Thyroid gland (tissue), 4 donors: ENCODE data around the gene SUGCT. TPM values are rescaled to one million over a fixed set of nuclear protein-coding genes. Genes with fewer than 3 reads are reported as not detected.

Experiments
- DNase-seq, 2 donors: peaks; one replicate each; pipeline ENCODE4 v3.0.0-alpha.2; 2019
- H3K27ac ChIP-seq, 3 donors: fragments of 200-600 bp; sonication (generic); 1 replicate in 2 of 3; 2 replicates in 1 of 3; pipeline ENCODE4 v1.5.1; 2016 to 2019; ENCODE audit warnings: mild to moderate bottlenecking in 1 of 3, moderate library complexity in 1 of 3
- H3K27me3 ChIP-seq: fragments of 200-600 bp; sonication (generic); one replicate; pipeline ENCODE4 v1.5.1; 2019
- H3K36me3 ChIP-seq, 2 donors: fragments of 200-600 bp; sonication (generic); one replicate each; pipeline ENCODE4 v1.5.1; 2016 to 2019
- H3K4me1 ChIP-seq, 2 donors: fragments of 200-600 bp; sonication (generic); one replicate each; pipeline ENCODE4 v1.5.1; 2017 to 2019
- H3K4me3 ChIP-seq, 3 donors: fragments of 200-600 bp; sonication (generic); replicated peaks in 1 of 3; 1 replicate in 2 of 3; 2 replicates in 1 of 3; pipeline ENCODE4 v1.5.1; 2016; ENCODE audit warnings: mild to moderate bottlenecking in 1 of 3
- H3K9me3 ChIP-seq: fragments of 200-600 bp; sonication (generic); one replicate; pipeline ENCODE4 v1.5.1; 2017
- CTCF ChIP-seq, 6 experiments: fragments of 200-600 bp in 3 of 6; fragments of 450-650 bp in 3 of 6; sonication (generic) in 3 of 6; IDR thresholded peaks; one replicate each; pipeline ENCODE4 v1.5.1; 2016 to 2019; ENCODE audit warnings: antibody characterized with exemption in 6 of 6, mild to moderate bottlenecking in 2 of 6, inconsistent platforms in 1 of 6, moderate library complexity in 1 of 6
- POLR2A ChIP-seq, 2 donors: fragments of 450-650 bp; IDR thresholded peaks; one replicate each; pipeline ENCODE4 v1.6.1; 2017; ENCODE audit warnings: antibody characterized with exemption in 2 of 2, mild to moderate bottlenecking in 2 of 2, moderate library complexity in 1 of 2
- WGBS, 2 donors: methylation state at CpG; one replicate each; pipeline ENCODE4 v1.1.5; 2017; 5-methylcytosine and 5-hydroxymethylcytosine counted together
- intact Hi-C: fragments of 100-400 bp; cut with DNase I; formaldehyde crosslinking; loops from one replicate; pipeline ENCODE4 v1.15.1; 2023
- total RNA-seq, 4 donors: library from RNA; depleted of rRNA; stranded (reverse); fragments of >200 nt; gene quantifications; one replicate each; pipeline ENCODE4 v1.2.3, GENCODE V29; 2016

SUGCT gene
- total RNA-seq, 4 donors from 2014 or later = 1.3 to 15.2 (median 3.2) TPM

GRCh38 chr7:40095695-40096327 is 39.0 kb upstream of the SUGCT start:
- TF ChIP-seq CTCF (IDR thresholded peaks at IDR 0.05) (no peak), POLR2A (IDR thresholded peaks at IDR 0.05) (no peak)
- H3K36me3 ChIP-seq = peaks cover 22 to 24% of the 10 kb centered on the region in 2 donors
- no peak overlapping the region for H3K27ac ChIP-seq
- DNase-seq = no peak
- peaks cover 4 to 15% of the 10 kb centered on the region in 2 donors for H3K4me1 ChIP-seq
- no peak overlapping the region for H3K4me3 ChIP-seq
- H3K27me3 ChIP-seq = no peaks in the 10 kb centered on the region
- H3K9me3 ChIP-seq = no peaks in the 10 kb centered on the region
- WGBS, 2 donors = 33 to 36% methylated on average over 1 of the region's 1 CpG
- intact Hi-C loops = no loop called here

GRCh38 chr7:40097728-40098127 is 37.1 kb upstream of the SUGCT start:
- Histone ChIP-seq H3K27ac (no peak overlapping the region), H3K9me3 (no peaks in the 10 kb centered on the region), H3K36me3 (peaks cover 21 to 22% of the 10 kb centered on the region in 2 donors), H3K4me1 (peaks cover 4 to 15% of the 10 kb centered on the region in 2 donors), H3K4me3 (no peak overlapping the region), H3K27me3 (no peaks in the 10 kb centered on the region)
- no peak for DNase-seq
- TF ChIP-seq POLR2A (IDR thresholded peaks at IDR 0.05) (no peak), CTCF (IDR thresholded peaks at IDR 0.05) (no peak)
- intact Hi-C loops = no loop called here
- WGBS, 2 donors = 95% methylated on average over 2 of the region's 2 CpGs

GRCh38 chr7:40098810-40099209 is 36.0 kb upstream of the SUGCT start:
- no peak overlapping the region for H3K27ac ChIP-seq
- intact Hi-C loops = no loop called here
- no peaks in the 10 kb centered on the region for H3K27me3 ChIP-seq
- H3K4me1 ChIP-seq = peaks cover 4 to 15% of the 10 kb centered on the region in 2 donors
- peaks cover 10 to 11% of the 10 kb centered on the region in 2 donors for H3K36me3 ChIP-seq
- H3K4me3 ChIP-seq = no peak overlapping the region
- H3K9me3 ChIP-seq = no peaks in the 10 kb centered on the region
- DNase-seq = no peak
- TF ChIP-seq CTCF (IDR thresholded peaks at IDR 0.05) (no peak), POLR2A (IDR thresholded peaks at IDR 0.05) (no peak)

GRCh38 chr7:40099837-40100236 is 35.0 kb upstream of the SUGCT start:
- WGBS, 2 donors = 92 to 97% methylated on average over 4 of the region's 4 CpGs
- Histone ChIP-seq H3K9me3 (no peaks in the 10 kb centered on the region), H3K36me3 (peaks cover under 1% of the 10 kb centered on the region in 2 donors), H3K27ac (no peak overlapping the region), H3K4me3 (no peak overlapping the region), H3K4me1 (peaks cover 4 to 15% of the 10 kb centered on the region in 2 donors), H3K27me3 (no peaks in the 10 kb centered on the region)
- no peak for TF ChIP-seq POLR2A (IDR thresholded peaks at IDR 0.05)
- no peak for TF ChIP-seq CTCF (IDR thresholded peaks at IDR 0.05)
- no peak for DNase-seq
- intact Hi-C loops = no loop called here

GRCh38 chr7:40101201-40101600 is 33.6 kb upstream of the SUGCT start:
- 74 to 79% methylated on average over 3 of the region's 3 CpGs for WGBS, 2 donors
- H3K9me3 ChIP-seq = no peaks in the 10 kb centered on the region
- H3K4me3 ChIP-seq = no peak overlapping the region
- H3K27me3 ChIP-seq = no peaks in the 10 kb centered on the region
- DNase-seq = no peak
- H3K27ac ChIP-seq = no peak overlapping the region
- peaks cover 4 to 15% of the 10 kb centered on the region in 2 donors for H3K4me1 ChIP-seq
- no peaks in the 10 kb centered on the region for H3K36me3 ChIP-seq
- TF ChIP-seq POLR2A (IDR thresholded peaks at IDR 0.05) (no peak), CTCF (IDR thresholded peaks at IDR 0.05) (no peak)
- intact Hi-C loops = no loop called here
